HepG2 (cell line): Measurements from ENCODE around the gene FBN2. TPM values are rescaled to one million over a fixed set of nuclear protein-coding genes. Genes with fewer than 3 reads are reported as not detected.

Experiments used
- ATAC-seq: fragments of 200-7000 bp; cut with Tn5 transposase; 3 replicates; pipeline ENCODE4 v1.9.1; 2020; ENCODE audit warnings: mild to moderate bottlenecking, moderate library complexity
- BruUV-seq: library from RNA; stranded (reverse); fragments of 400-500 nt; replicated peaks from 2 replicates; lab custom pipeline; 2021; lab: Mats Ljungman, UMichigan
- CTCF ChIA-PET: fragments of 300-600 bp; formaldehyde crosslinking; extraction: SDS; loops from one replicate; lab custom pipeline; 2021; ENCODE audit warnings: low total read pairs, inconsistent platforms, low intra/inter-chr PET ratio; lab: Yijun Ruan, JAX
- POLR2A ChIA-PET: fragments of 350-600 bp; sonication (Branson Sonifier 250); formaldehyde crosslinking; loops from one replicate; lab custom pipeline; 2020; ENCODE audit warnings: antibody characterized with exemption, inconsistent platforms; lab: Yijun Ruan, JAX
- DNase-seq: peaks from one replicate; pipeline ENCODE4 v3.0.0-alpha.2; 2015; ENCODE audit warnings: low spot score
- FAIRE-seq: peaks from 3 replicates; lab custom pipeline; 2011; peaks lifted over from hg19 to GRCh38; lab: Jason Lieb, UNC
- H2AFZ ChIP-seq: one replicate; pipeline ENCODE4 v1.6.1; 2011; ENCODE audit warnings: low read length, inconsistent platforms
- H3K27ac ChIP-seq: fragments of 300-600 bp; 3 replicates; pipeline ENCODE4 v1.8.0; 2011; ENCODE audit warnings: mixed run types, mild to moderate bottlenecking, mixed read lengths, low read length, inconsistent platforms; ENCODE audit not compliant: insufficient read depth; ENCODE audit errors: extremely low read length
- H3K27me3 ChIP-seq, 2 experiments: fragments of 200-600 bp in 1 of 2; 2 replicates in 1 of 2; 3 replicates in 1 of 2; pipeline versions ENCODE4 v1.6.0 to v1.8.0; 2011; ENCODE audit warnings: low read length in 2 of 2, mild to moderate bottlenecking in 2 of 2, moderate library complexity in 2 of 2, inconsistent platforms in 1 of 2; ENCODE audit not compliant: insufficient read depth in 2 of 2, control insufficient read depth in 1 of 2
- H3K36me3 ChIP-seq, 2 experiments: fragments of 200-600 bp in 1 of 2; replicated peaks in 1 of 2; 2 replicates in 1 of 2; 3 replicates in 1 of 2; pipeline versions ENCODE4 v1.5.1 to v1.8.0; 2011; ENCODE audit warnings: low read length in 2 of 2, inconsistent platforms in 1 of 2; ENCODE audit not compliant: insufficient read depth in 2 of 2, control insufficient read depth in 1 of 2
- H3K4me1 ChIP-seq: 2 replicates; pipeline ENCODE4 v1.5.1; 2012; ENCODE audit warnings: low read length, inconsistent platforms; ENCODE audit not compliant: insufficient read depth
- H3K4me2 ChIP-seq: 2 replicates; pipeline ENCODE4 v1.6.0; 2011; ENCODE audit warnings: low read depth, low read length, inconsistent platforms
- H3K4me3 ChIP-seq, 3 experiments: fragments of 200-600 bp in 1 of 3; sonication (generic), shearing (Covaris generic) in 1 of 3; replicated peaks in 1 of 3; 2 replicates each; pipeline ENCODE4 v1.5.1; 2011 to 2016; ENCODE audit warnings: low read length in 3 of 3, inconsistent platforms in 2 of 3, low read depth in 2 of 3, mild to moderate bottlenecking in 2 of 3, control low read depth in 1 of 3, mixed read lengths in 1 of 3; ENCODE audit not compliant: insufficient read depth in 1 of 3
- H3K79me2 ChIP-seq: one replicate; pipeline ENCODE4 v1.6.1; 2011; ENCODE audit warnings: low read length, inconsistent platforms; ENCODE audit not compliant: insufficient read depth
- H3K9ac ChIP-seq: 2 replicates; pipeline ENCODE4 v1.6.0; 2011; ENCODE audit warnings: mild to moderate bottlenecking, low read depth, low read length, inconsistent platforms; ENCODE audit not compliant: insufficient read depth
- H3K9me3 ChIP-seq: 2 replicates; pipeline ENCODE4 v1.5.1; 2012; ENCODE audit warnings: mild to moderate bottlenecking, low read length
- H4K20me1 ChIP-seq: 2 replicates; pipeline ENCODE4 v1.6.0; 2011; ENCODE audit warnings: inconsistent platforms, mild to moderate bottlenecking, low read length, moderate library complexity; ENCODE audit not compliant: insufficient read depth
- HCFC1 ChIP-seq: fragments of 150-350 bp; IDR thresholded peaks from 2 replicates; pipeline ENCODE4 v1.6.1; 2014; ENCODE audit warnings: low read depth, low read length
- HOXA9 ChIP-seq: sonication (generic); formaldehyde crosslinking; IDR thresholded peaks from 2 replicates; pipeline ENCODE4 v1.8.1; 2022; ENCODE audit warnings: missing genetic modification reagents, mild to moderate bottlenecking, moderate library complexity, borderline replicate concordance
- MAFG ChIP-seq: sonication (generic); formaldehyde crosslinking; IDR thresholded peaks from 2 replicates; pipeline ENCODE4 v1.5.1; 2020; ENCODE audit warnings: mild to moderate bottlenecking, missing genetic modification reagents
- ZNF484 ChIP-seq: sonication (generic); formaldehyde crosslinking; IDR thresholded peaks from 2 replicates; pipeline ENCODE4 v1.5.1; 2020; ENCODE audit warnings: mild to moderate bottlenecking, low read depth, missing genetic modification reagents, borderline replicate concordance
- ZNF567 ChIP-seq: sonication (generic); formaldehyde crosslinking; IDR thresholded peaks from 2 replicates; pipeline ENCODE4 v1.8.1; 2023; ENCODE audit warnings: mild to moderate bottlenecking, missing genetic modification reagents, borderline replicate concordance
- ZNF713 ChIP-seq: sonication (generic); formaldehyde crosslinking; IDR thresholded peaks from 2 replicates; pipeline ENCODE4 v1.4.0; 2020; ENCODE audit warnings: mild to moderate bottlenecking, missing genetic modification reagents
- WGBS: methylation state at CpG from one replicate; pipeline ENCODE4 v1.1.6; 2017; ENCODE audit warnings: low lambda C conversion rate; 5-methylcytosine and 5-hydroxymethylcytosine counted together
- in situ Hi-C: cut with HindIII; loops from 2 replicates; pipeline ENCODE4 v1.10.0; 2017; ENCODE audit warnings: low pct_unique_long_range_greater_than_20kb; ENCODE audit not compliant: extremely low pct_ligation_motif_present
- intact Hi-C: fragments of 100-400 bp; cut with micrococcal nuclease; formaldehyde crosslinking; loops from one replicate; pipeline ENCODE4 v1.10.0; 2022; ENCODE audit not compliant: unreplicated experiment
- polyA plus RNA-seq, 8 experiments: library from polyadenylated mRNA; depleted of rRNA in 3 of 8; stranded (reverse) in 7 of 8; unstranded in 1 of 8; fragments of >200 nt; fragmentation: Illumina TruSeq in 4 of 8; extraction: Trizol in 4 of 8; gene quantifications; 2 replicates each; pipeline versions ENCODE4 v1.2.1 to v1.2.3, GENCODE V29; 2011 to 2016; ENCODE audit warnings: low read depth in 4 of 8, missing spikeins in 1 of 8, mixed read lengths in 1 of 8; ENCODE audit not compliant: insufficient read depth in 1 of 8
- total RNA-seq, 5 experiments: library from RNA; depleted of rRNA; stranded (reverse); fragments of >200 nt; fragmentation: Illumina TruSeq; extraction: Trizol; gene quantifications; 2 replicates each; pipeline ENCODE4 v1.2.3, GENCODE V29; 2016; ENCODE audit warnings: low read depth in 1 of 5
- TF ChIP-seq, protein P1 (sequence below): IDR thresholded peaks from 2 replicates; pipeline ENCODE4 v1.6.1; 2016; ENCODE audit warnings: low read depth, missing genetic modification reagents, missing compliant biosample characterization

The FBN2 gene
- total and polyA plus RNA-seq, 2 of the 13 experiments (the other 11 are each of a cell fraction or from before 2014, with no cell fraction given) = not detected

DNA sequence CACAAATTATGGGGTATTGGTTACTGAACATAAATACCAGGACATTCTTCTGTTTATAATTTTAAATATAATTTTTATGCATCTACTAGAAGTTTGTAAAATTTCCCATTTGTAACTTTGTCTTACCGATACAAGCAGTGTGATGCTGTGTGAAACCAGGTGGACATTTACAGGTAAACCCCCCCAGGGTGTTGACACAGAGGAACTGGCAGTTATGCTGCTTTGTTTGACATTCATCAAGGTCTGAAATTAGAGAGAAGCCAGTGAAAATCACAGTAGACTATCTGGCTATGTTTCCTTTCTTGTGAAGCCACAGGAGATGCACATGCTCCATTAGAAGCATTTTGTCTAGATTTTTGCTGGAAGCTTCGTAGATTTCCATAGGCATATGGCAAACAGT is 263.6 kb downstream of the FBN2 start:
- ChIA-PET POLR2A (no interaction called here), CTCF (no interaction called here)
- no peaks in the 10 kb centered on the region for H3K27me3 ChIP-seq
- BruUV-seq = no TSS peak
- H3K36me3 ChIP-seq = no peaks in the 10 kb centered on the region
- in situ Hi-C loops = no loop called here
- ATAC-seq = no peak
- H3K27ac ChIP-seq = no peak overlapping the region
- no peak overlapping the region for H3K4me3 ChIP-seq
- no peak overlapping the region for H3K9ac ChIP-seq
- WGBS = 0% methylated on average over 2 of the region's 2 CpGs
- FAIRE-seq = no peak
- intact Hi-C loops = no loop called here
- no peaks in the 10 kb centered on the region for H3K9me3 ChIP-seq
- H3K79me2 ChIP-seq = no peaks in the 10 kb centered on the region
- no peaks in the 10 kb centered on the region for H4K20me1 ChIP-seq
- TF ChIP-seq ZNF567 (CRISPR knock-in tag) (no peak), ZNF713 (CRISPR knock-in tag) (no peak), MAFG (CRISPR knock-in tag) (no peak), HOXA9 (CRISPR knock-in tag) (no peak), HCFC1 (no peak), ZNF484 (CRISPR knock-in tag) (no peak)
- TF ChIP-seq, protein P1, sequence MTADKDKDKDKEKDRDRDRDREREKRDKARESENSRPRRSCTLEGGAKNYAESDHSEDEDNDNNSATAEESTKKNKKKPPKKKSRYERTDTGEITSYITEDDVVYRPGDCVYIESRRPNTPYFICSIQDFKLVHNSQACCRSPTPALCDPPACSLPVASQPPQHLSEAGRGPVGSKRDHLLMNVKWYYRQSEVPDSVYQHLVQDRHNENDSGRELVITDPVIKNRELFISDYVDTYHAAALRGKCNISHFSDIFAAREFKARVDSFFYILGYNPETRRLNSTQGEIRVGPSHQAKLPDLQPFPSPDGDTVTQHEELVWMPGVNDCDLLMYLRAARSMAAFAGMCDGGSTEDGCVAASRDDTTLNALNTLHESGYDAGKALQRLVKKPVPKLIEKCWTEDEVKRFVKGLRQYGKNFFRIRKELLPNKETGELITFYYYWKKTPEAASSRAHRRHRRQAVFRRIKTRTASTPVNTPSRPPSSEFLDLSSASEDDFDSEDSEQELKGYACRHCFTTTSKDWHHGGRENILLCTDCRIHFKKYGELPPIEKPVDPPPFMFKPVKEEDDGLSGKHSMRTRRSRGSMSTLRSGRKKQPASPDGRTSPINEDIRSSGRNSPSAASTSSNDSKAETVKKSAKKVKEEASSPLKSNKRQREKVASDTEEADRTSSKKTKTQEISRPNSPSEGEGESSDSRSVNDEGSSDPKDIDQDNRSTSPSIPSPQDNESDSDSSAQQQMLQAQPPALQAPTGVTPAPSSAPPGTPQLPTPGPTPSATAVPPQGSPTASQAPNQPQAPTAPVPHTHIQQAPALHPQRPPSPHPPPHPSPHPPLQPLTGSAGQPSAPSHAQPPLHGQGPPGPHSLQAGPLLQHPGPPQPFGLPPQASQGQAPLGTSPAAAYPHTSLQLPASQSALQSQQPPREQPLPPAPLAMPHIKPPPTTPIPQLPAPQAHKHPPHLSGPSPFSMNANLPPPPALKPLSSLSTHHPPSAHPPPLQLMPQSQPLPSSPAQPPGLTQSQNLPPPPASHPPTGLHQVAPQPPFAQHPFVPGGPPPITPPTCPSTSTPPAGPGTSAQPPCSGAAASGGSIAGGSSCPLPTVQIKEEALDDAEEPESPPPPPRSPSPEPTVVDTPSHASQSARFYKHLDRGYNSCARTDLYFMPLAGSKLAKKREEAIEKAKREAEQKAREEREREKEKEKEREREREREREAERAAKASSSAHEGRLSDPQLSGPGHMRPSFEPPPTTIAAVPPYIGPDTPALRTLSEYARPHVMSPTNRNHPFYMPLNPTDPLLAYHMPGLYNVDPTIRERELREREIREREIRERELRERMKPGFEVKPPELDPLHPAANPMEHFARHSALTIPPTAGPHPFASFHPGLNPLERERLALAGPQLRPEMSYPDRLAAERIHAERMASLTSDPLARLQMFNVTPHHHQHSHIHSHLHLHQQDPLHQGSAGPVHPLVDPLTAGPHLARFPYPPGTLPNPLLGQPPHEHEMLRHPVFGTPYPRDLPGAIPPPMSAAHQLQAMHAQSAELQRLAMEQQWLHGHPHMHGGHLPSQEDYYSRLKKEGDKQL (CRISPR knock-in tag) = no peak
- no peak overlapping the region for H3K4me2 ChIP-seq
- H2AFZ ChIP-seq = no peak overlapping the region
- DNase-seq = no peak
- H3K4me1 ChIP-seq = no peaks in the 10 kb centered on the region
